Rectal smooth muscle tissue (tissue), 1 donor: ENCODE measurements around the gene DDX50.
A peak's percentile ranks its signal among the peaks of the same experiment; 100 is the strongest.
"Not testable (repeated sequence)": the region's sequence is repeated elsewhere in the genome, so short reads cannot be mapped to it uniquely, and the experiment has no call there.

Source experiments
- H3K27ac ChIP-seq: one replicate; pipeline ENCODE4 v1.7.0; 2013; ENCODE audit warnings: low read depth, low read length, inconsistent platforms
- H3K27me3 ChIP-seq: one replicate; pipeline ENCODE4 v1.7.0; 2013; ENCODE audit warnings: low read length; ENCODE audit not compliant: control insufficient read depth, insufficient read depth
- H3K36me3 ChIP-seq: one replicate; pipeline ENCODE4 v1.7.0; 2013; ENCODE audit warnings: low read length; ENCODE audit not compliant: control insufficient read depth, insufficient read depth
- H3K4me1 ChIP-seq: one replicate; pipeline ENCODE4 v1.7.0; 2013; ENCODE audit warnings: low read length; ENCODE audit not compliant: control insufficient read depth, insufficient read depth
- H3K4me3 ChIP-seq: one replicate; pipeline ENCODE4 v1.7.0; 2013; ENCODE audit warnings: low read length
- H3K9ac ChIP-seq: one replicate; pipeline ENCODE4 v1.7.0; 2013; ENCODE audit warnings: low read length

The DDX50 gene

DNA sequence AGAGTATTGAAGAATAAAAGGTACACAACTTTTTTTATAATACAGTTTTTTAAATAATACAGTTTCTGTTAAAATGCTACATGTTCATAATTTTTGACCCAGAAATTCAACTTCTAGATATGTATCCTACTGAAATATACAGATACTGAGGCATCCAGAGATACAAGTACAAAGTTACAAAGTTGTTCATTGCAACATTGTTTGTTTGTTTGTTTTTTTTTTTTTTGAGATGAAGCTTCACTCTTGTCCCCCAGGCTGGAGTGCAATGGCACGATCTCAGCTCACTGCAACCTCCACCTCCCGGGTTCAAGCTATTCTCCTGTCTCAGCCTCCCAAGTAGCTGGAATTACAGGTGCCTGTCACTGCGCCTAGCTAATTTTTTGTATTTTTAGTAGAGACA, 31.7 kb downstream of the DDX50 start:
- not testable (repeated sequence) for H3K36me3 ChIP-seq, H3K9ac ChIP-seq, H3K4me1 ChIP-seq, H3K27ac ChIP-seq, H3K4me3 ChIP-seq, H3K27me3 ChIP-seq

DNA sequence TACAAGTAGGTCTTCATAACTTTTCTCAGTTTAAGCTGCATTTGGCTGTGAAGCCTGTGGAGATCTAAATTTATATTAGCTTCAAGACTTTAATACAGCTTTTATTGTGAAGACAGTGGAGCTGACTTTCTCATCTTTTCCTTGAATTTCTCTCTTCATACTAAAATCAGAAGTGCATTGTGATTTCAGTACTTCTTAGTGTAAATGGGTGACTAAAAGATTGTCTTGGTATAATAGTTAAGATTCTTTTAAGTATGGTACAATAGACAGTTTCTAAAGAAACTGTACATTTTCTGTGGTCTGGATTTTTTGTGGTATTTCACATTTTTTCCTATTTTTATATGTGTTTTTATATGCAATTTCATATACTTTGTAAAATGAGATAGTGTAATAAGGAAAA, 33.9 kb downstream of the DDX50 start:
- Histone ChIP-seq H3K4me1 (no peaks in the 10 kb centered on the region), H3K4me3 (no peak overlapping the region), H3K9ac (no peak overlapping the region), H3K36me3 (peaks cover 3% of the 10 kb centered on the region), H3K27me3 (no peaks in the 10 kb centered on the region), H3K27ac (no peak overlapping the region)

DNA sequence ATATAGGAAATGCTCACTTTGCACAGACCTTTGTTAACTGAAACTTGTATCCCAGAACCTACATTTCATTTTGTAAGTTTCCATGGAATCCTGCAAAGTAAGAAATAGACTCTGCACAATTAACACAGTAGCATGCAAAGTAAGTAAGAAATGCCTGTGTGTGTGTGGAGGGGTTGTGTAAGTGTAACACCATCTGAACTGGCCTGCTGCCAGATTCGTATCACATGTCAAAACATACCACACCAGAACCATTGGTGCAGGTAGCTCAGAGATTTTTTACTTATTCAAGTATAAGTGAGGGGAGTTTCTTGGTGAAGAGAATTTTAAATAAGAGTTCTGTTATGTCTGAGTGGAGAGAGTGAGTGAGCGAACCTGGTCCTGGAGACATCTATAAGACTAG, 37.0 kb downstream of the DDX50 start:
- Histone ChIP-seq H3K4me3 (no peak overlapping the region), H3K27me3 (no peaks in the 10 kb centered on the region), H3K4me1 (no peaks in the 10 kb centered on the region), H3K9ac (no peak overlapping the region), H3K36me3 (peaks cover 3% of the 10 kb centered on the region), H3K27ac (no peak overlapping the region)

DNA sequence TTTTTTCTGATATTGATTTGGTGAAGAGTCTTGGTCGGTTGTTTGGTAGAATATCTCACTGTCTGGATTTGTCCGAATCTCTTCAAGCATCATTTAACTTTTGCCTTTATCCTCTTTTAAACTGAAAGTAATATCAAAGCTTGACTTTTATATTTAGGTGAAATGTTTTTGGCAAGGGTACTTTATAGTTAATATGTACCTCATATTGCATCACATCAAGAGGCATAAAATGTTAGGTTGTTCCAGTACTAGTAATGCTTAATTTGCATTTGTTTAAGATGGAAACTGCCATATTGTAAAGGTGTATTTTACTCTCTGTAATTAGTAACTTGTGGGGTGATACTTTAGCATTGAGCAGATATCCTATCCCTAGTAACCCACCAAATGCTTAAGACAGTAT, 37.8 kb downstream of the DDX50 start:
- Histone ChIP-seq H3K4me1 (no peaks in the 10 kb centered on the region), H3K9ac (no peak overlapping the region), H3K4me3 (no peak overlapping the region), H3K27me3 (no peaks in the 10 kb centered on the region), H3K36me3 (peaks cover 3% of the 10 kb centered on the region), H3K27ac (no peak overlapping the region)

DNA sequence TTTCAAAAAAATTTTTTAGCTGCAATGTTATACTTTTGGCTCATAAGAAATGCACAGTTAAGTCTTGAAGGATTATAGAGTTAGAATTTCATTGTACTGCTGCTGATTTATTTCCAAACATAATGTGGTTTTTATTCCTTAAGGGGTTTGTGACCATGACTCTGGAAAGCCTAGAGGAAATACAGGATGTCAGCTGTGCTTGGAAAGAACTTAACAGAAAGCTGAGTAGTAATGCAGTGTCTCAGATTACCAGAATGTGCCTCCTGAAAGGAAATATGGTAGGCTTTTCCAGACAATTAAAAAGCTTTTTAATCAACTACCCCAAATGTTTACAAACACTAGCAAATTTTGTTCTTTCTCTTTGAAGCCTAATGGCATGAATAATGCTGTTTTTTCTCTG, 39.8 kb downstream of the DDX50 start:
- not testable (repeated sequence) for H3K9ac ChIP-seq, H3K27ac ChIP-seq, H3K36me3 ChIP-seq, H3K4me1 ChIP-seq, H3K4me3 ChIP-seq, H3K27me3 ChIP-seq

DNA sequence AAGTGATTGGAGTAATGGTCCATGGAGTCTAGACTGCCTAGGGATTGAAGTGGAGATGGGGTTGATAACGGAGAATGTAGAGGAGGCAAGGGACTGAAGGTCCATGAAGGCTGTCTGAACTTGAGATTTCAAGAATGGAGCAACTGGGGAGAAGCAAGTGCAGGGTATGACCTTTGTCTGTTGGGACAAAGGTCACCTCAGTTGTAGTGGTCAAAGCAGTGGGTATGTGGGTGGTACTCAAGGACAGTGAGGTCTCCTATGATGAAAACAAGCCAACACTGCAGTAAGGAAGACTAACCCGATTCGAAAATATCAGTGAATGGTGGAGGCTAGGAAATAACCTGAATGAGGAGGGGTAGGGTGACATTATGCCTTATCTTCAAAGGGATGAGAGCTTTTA, 49.5 kb downstream of the DDX50 start:
- no peak overlapping the region for H3K27ac ChIP-seq
- no peaks in the 10 kb centered on the region for H3K4me1 ChIP-seq
- peaks cover 20% of the 10 kb centered on the region for H3K36me3 ChIP-seq
- H3K27me3 ChIP-seq, result no peaks in the 10 kb centered on the region
- no peak overlapping the region for H3K4me3 ChIP-seq
- H3K9ac ChIP-seq, result no peak overlapping the region

DNA sequence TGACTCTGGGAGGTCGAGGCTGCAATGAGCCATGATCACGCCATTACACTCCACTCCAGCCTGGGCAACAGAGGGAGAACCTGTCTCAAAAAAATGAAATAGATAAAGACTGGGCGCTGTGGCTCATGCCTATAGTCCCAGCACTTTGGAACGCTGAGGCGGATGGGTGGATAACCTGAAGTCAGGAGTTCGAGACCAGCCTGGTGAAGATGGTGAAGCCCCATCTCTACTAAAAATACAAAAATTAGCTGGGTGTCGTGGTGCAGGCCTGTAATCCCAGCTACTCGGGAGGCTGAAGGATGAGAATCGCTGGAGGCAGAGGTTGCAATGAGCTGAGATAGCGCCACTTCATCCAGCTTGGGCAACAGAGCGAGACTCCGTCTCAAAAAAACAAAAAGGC, 53.8 kb downstream of the DDX50 start:
- Histone ChIP-seq H3K4me1 (peaks cover 5% of the 10 kb centered on the region), H3K36me3 (peaks cover 5% of the 10 kb centered on the region), H3K9ac (no peak overlapping the region), H3K4me3 (no peak overlapping the region), H3K27me3 (no peaks in the 10 kb centered on the region), H3K27ac (no peak overlapping the region)

DNA sequence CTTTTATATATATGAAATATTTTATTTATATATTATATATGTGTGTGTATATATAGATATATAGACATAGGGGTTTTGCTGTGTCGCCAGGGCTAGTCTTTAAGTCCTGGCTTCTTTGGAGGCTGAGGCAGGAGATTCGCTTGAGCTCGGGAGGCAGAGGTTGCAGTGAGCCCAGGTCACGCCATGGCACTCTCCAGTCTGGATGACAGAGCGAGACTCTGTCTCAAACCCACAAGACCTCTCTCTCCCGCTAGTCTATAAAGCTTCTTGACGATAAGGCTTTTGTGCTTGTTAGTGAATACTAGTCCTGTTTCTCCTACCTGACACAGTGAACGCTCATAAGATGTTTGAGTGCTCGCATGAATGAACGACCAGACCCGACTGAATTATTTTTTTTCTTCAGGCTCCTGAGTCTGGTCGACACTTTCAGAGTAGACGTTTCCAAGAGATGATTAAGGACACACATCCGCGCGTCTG, 54.3 kb downstream of the DDX50 start:
- Histone ChIP-seq H3K27ac (peak overlapping the region; percentile 38), H3K36me3 (peaks cover 8% of the 10 kb centered on the region), H3K27me3 (no peaks in the 10 kb centered on the region), H3K9ac (no peak overlapping the region), H3K4me3 (peak overlapping the region; percentile 91), H3K4me1 (peaks cover 5% of the 10 kb centered on the region)

DNA sequence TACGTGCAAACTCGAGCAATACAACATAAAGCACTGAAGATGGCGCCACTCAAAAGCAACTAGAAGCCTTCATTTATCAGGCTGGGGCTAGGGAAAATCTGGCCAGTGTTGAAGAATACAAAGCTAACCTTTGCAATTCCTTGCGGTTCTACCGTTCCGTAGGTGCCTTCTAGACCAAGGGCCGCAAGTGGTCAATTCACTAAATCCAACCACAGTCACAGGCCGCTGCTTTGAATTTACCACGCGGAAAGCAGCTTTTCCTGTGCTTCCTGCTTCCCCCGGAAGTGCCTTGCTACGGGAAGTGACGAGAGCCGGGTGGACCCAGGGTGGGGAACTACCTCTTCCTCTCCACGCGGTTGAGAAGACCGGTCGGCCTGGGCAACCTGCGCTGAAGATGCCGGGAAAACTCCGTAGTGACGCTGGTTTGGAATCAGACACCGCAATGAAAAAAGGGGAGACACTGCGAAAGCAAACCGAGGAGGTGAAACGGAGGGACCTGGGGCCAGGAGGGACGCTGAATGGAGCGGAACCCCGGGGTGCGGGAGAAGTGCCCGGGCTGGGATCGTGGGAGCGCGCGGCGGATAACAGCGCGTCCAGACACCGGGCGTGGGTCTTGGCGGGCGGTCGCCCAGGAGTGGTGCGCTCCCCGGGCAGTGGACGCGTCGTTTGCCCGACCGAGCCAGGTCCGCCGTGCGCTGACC, 54.9 kb downstream of the DDX50 start, which contains the start of gene DDX21:
Gene DDX21 (plus strand): TSS at position 339 of the 701 bp plus-strand sequence. CDS start 56 bp downstream, at position 395.
- Histone ChIP-seq H3K4me1 (peaks cover 5% of the 10 kb centered on the region), H3K36me3 (peaks cover 2% of the 10 kb centered on the region), H3K27me3 (no peaks in the 10 kb centered on the region), H3K9ac (peak within 1 kb of the TSS; percentile 72), H3K27ac (peak within 1 kb of the TSS; percentile 87), H3K4me3 (peak within 1 kb of the TSS; percentile 91)

DNA sequence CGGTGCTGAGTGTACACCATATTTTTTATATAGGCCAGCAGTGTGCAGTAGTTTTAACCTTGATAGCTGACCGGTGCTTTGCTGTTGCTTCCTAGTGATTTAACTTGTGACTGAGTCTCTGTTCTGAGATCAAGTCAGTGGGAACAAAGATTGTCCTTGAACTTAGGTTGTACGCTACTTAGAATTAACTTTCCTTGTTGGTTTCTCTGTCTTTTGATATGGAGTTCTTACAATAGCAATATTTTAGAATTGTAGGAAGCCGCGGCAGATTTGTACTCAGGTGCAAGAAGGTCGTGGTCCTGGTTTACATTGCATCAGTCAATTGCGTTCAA, 56.1 kb downstream of the DDX50 start:
- Histone ChIP-seq H3K4me3 (peak overlapping the region; percentile 91), H3K36me3 (peaks cover 2% of the 10 kb centered on the region), H3K9ac (no peak overlapping the region), H3K27ac (no peak overlapping the region), H3K4me1 (peaks cover 5% of the 10 kb centered on the region), H3K27me3 (no peaks in the 10 kb centered on the region)

DNA sequence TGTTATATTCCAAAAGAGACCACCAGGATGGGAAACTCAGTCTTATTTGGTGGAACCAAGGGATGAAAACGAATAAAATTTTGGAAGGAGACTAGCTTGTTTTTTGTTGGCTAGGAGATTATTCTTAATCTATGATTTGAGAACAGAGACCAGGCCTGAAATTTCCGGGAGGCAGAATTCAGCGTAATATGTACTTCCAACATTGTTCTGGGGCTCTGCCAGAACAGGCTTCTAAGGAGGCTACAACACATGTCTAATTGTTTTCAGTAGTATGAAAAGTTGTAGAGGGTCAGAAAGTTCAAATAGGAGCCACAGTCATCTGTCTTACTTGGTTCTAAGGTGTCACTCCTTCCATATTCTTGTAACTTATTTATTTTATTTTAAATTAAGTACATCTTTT, 56.5 kb downstream of the DDX50 start:
- no peaks in the 10 kb centered on the region for H3K27me3 ChIP-seq
- H3K36me3 ChIP-seq, result peaks cover 2% of the 10 kb centered on the region
- H3K4me3 ChIP-seq, result peak overlapping the region; percentile 91
- no peak overlapping the region for H3K27ac ChIP-seq
- H3K4me1 ChIP-seq, result peaks cover 5% of the 10 kb centered on the region
- H3K9ac ChIP-seq, result no peak overlapping the region

DNA sequence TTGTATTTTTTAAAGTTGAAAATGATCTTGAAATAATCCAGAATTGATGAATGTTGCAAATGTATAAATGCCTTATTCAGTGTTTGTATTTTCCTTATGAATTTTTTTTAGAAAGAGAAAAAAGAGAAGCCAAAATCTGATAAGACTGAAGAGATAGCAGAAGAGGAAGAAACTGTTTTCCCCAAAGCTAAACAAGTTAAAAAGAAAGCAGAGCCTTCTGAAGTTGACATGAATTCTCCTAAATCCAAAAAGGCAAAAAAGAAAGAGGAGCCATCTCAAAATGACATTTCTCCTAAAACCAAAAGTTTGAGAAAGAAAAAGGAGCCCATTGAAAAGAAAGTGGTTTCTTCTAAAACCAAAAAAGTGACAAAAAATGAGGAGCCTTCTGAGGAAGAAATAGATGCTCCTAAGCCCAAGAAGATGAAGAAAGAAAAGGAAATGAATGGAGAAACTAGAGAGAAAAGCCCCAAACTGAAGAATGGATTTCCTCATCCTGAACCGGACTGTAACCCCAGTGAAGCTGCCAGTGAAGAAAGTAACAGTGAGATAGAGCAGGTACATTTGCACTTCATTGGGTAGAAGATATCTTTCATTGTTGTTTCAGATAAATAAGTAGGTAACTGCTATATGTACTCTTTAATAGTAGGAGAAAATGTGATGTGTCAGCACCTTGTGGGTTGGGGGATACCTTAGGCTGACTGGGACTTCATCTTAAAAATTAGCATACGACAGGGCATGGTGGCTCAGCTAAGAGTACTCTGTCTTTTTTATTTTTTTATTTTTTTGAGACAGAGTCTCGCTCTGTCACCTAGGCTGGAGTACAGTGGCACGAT, 58.8 kb downstream of the DDX50 start:
- H3K4me1 ChIP-seq, result peaks cover 5% of the 10 kb centered on the region
- no peak overlapping the region for H3K9ac ChIP-seq
- H3K4me3 ChIP-seq, result no peak overlapping the region
- no peaks in the 10 kb centered on the region for H3K27me3 ChIP-seq
- no peak overlapping the region for H3K27ac ChIP-seq
- peaks cover 11% of the 10 kb centered on the region for H3K36me3 ChIP-seq

DNA sequence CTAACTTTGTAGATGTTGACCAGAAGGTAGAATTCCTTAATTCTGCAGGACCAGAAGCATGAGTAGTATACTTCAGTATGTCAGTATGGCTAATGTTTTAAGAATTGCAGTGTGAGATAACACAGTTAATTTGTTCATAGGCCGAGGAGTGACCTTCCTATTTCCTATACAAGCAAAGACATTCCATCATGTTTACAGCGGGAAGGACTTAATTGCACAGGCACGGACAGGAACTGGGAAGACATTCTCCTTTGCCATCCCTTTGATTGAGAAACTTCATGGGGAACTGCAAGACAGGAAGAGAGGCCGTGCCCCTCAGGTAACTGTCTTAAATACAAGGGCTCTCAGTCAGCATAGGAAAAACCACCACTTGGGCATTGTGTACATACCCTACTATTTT, 62.0 kb downstream of the DDX50 start:
- no peak overlapping the region for H3K9ac ChIP-seq
- H3K27me3 ChIP-seq, result no peaks in the 10 kb centered on the region
- H3K27ac ChIP-seq, result no peak overlapping the region
- H3K4me1 ChIP-seq, result no peaks in the 10 kb centered on the region
- peaks cover 33% of the 10 kb centered on the region for H3K36me3 ChIP-seq
- H3K4me3 ChIP-seq, result no peak overlapping the region
